SJCRH30 (cell line): ENCODE data around the gene BDH1. TPM values are rescaled to one million over a fixed set of nuclear protein-coding genes. Genes with fewer than 3 reads are reported as not detected.
"Not testable (repeated sequence)": the region's sequence is repeated elsewhere in the genome, so short reads cannot be mapped to it uniquely, and the experiment has no call there.

ENCODE experiments used
- DNase-seq, 2 experiments: peaks; one replicate each; pipeline ENCODE4 v3.0.0-alpha.2; 2015 to 2020
- H3K27ac ChIP-seq: fragments of 250-450 bp; sonication (Bioruptor Pico); 2 replicates; pipeline ENCODE4 v1.5.1; 2020; ENCODE audit warnings: mild to moderate bottlenecking, moderate library complexity
- H3K27me3 ChIP-seq: fragments of 250-450 bp; sonication (Bioruptor Pico); 2 replicates; pipeline ENCODE4 v1.5.1; 2020; ENCODE audit warnings: mild to moderate bottlenecking, moderate library complexity
- H3K36me3 ChIP-seq: fragments of 250-450 bp; sonication (Bioruptor Pico); 2 replicates; pipeline ENCODE4 v1.5.1; 2020; ENCODE audit warnings: mild to moderate bottlenecking, moderate library complexity
- H3K4me1 ChIP-seq: fragments of 250-450 bp; sonication (Bioruptor Pico); 2 replicates; pipeline ENCODE4 v1.5.1; 2020; ENCODE audit warnings: mild to moderate bottlenecking, moderate library complexity
- H3K4me3 ChIP-seq: fragments of 250-450 bp; sonication (Bioruptor Pico); 2 replicates; pipeline ENCODE4 v1.5.1; 2020; ENCODE audit warnings: mild to moderate bottlenecking, moderate library complexity
- H3K9me3 ChIP-seq: fragments of 250-450 bp; sonication (Bioruptor Pico); replicated peaks from 2 replicates; pipeline ENCODE4 v1.5.1; 2020; ENCODE audit warnings: mild to moderate bottlenecking, moderate library complexity
- total RNA-seq: library from RNA; depleted of rRNA; stranded (reverse); fragments of >200 nt; shearing (Covaris generic); gene quantifications from 2 replicates; pipeline ENCODE4 v1.2.3, GENCODE V29; 2014

Gene BDH1
- total RNA-seq, 1 experiment from 2014 or later: 34.8 TPM

DNA sequence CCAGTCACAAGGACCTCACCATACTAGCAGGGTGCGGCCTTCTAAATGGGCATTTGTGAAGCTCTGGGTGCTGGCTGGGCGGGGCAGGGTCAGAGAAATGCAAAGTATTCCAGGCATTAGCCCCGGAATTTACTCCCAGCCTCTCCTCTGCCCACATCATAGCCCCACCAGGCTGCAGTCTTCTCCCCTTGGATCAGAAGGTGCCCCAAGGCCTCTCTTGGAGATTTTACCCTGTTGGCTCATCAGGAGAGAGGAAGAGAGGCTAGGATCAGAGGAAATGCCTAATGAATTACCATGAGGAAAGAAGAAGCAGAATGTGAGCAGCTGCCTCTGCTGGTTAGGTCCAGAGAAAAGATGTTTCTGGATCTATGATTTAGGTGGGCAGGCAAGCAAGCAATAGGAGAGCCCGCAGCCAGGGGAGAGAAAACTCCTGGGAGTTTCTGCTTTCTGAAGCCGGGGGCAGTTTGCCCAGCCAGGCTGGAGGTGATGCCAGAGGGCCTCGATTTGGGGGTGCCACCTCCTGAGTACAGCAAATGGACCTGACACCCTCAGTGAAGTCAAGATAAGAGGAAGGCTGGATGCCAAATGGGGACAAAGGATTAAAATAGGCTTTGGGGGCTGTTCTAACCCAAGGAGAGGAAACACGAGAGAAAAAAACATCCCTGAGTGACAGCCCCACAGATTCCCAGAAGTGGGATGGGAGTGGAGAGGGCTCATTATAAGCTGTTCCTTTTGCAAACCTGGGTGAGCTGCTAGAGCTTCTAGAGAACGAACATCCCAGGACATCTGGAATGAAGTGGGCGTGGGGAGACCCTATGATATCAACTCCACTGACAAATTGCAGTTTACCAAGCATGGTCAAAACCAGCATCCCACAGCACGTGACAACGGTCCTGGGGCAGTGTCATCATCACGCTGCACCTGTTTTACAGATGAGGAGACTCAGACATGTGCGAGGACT lies 65.4 kb downstream of the BDH1 start:
- peak; percentile 81 to 87 for DNase-seq
- H3K27ac ChIP-seq: peak overlapping the region; percentile 76
- peaks cover 64% of the 10 kb centered on the region for H3K4me1 ChIP-seq

DNA sequence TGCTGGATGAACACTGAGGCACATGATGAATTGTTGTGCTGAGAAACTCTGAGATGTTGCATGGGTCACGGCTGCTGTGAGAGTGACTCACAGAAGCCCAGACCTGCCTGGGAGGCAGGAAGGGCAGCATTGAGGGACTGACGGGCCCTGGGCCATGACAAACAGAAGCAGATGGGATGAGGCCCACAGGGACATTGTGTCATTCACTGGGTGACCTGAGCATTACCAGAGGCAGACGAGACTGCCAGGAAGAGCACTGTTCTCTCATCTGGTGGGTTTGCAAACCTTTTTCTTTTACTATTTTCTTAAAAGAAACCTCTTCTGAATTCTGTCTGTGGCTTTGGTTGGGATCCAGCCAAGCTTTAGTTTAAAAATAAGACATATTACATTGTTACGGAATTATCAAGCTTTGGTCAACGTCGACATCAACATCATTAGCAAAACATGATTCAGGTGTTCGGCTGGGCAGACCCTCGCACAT lies 67.8 kb downstream of the BDH1 start:
- peak overlapping the region; percentile 76 for H3K27ac ChIP-seq
- DNase-seq: peak; percentile 92 to 96
- peaks cover 59% of the 10 kb centered on the region for H3K4me1 ChIP-seq

More for the DNA sequence above, 65.4 kb downstream of the BDH1 start:
- Histone ChIP-seq H3K27me3 (no peaks in the 10 kb centered on the region), H3K36me3 (no peaks in the 10 kb centered on the region), H3K4me3 (no peak overlapping the region), H3K9me3 (no peaks in the 10 kb centered on the region)

DNA sequence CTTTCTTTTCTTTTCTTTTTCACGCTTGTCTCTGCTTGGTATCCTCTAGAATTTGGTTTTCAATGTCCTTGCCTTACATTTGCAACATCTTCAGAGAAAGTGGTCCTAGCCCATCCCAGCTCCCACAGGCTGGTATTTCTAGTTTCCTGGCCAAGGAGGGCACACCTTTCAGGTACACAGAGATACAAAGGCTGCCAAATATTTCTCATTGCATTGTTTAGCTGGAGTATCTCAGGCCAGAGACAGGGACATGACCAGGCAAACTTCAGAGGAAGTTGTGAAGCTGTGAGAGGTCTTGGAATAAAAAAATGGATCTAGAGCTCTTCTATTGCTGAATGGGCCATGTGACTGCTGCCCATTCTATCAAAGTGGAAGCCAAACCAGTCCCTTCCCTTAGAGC lies 68.9 kb downstream of the BDH1 start:
- no peak overlapping the region for H3K4me3 ChIP-seq
- H3K36me3 ChIP-seq: no peaks in the 10 kb centered on the region
- no peak for DNase-seq
- no peaks in the 10 kb centered on the region for H3K9me3 ChIP-seq
- H3K27ac ChIP-seq: peak overlapping the region; percentile 76; the same call in 1 of the 2 replicates
- peaks cover 59% of the 10 kb centered on the region for H3K4me1 ChIP-seq
- no peaks in the 10 kb centered on the region for H3K27me3 ChIP-seq

More for the DNA sequence above, 67.8 kb downstream of the BDH1 start:
- Histone ChIP-seq H3K4me3 (peak overlapping the region; percentile 6; the same call in 1 of the 2 replicates), H3K27me3 (no peaks in the 10 kb centered on the region), H3K36me3 (no peaks in the 10 kb centered on the region), H3K9me3 (no peaks in the 10 kb centered on the region)

DNA sequence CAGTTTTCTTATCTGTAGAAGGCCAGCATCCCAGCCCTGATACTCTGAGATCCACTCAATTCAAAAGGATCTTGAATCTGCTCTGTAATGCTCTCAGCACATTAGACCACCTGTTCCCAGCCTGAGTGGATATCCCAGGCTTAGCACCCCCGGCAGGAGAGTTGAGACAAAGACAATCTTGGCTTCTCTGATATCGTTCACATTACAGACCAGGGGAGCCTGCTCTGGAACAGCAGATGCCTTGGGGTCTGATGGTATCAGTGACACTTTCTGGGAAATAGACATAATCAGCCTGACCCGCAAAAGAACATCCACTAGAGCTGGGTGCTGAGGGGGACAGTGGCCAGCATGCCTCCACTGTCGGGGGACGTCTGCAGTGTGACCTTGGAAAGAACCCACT lies 70.6 kb downstream of the BDH1 start:
- Histone ChIP-seq H3K4me1 (peaks cover 46% of the 10 kb centered on the region), H3K27ac (no peak overlapping the region), H3K36me3 (no peaks in the 10 kb centered on the region), H3K4me3 (no peak overlapping the region), H3K27me3 (no peaks in the 10 kb centered on the region), H3K9me3 (no peaks in the 10 kb centered on the region)
- peak in 1 of 2 experiments; percentile 75 for DNase-seq

DNA sequence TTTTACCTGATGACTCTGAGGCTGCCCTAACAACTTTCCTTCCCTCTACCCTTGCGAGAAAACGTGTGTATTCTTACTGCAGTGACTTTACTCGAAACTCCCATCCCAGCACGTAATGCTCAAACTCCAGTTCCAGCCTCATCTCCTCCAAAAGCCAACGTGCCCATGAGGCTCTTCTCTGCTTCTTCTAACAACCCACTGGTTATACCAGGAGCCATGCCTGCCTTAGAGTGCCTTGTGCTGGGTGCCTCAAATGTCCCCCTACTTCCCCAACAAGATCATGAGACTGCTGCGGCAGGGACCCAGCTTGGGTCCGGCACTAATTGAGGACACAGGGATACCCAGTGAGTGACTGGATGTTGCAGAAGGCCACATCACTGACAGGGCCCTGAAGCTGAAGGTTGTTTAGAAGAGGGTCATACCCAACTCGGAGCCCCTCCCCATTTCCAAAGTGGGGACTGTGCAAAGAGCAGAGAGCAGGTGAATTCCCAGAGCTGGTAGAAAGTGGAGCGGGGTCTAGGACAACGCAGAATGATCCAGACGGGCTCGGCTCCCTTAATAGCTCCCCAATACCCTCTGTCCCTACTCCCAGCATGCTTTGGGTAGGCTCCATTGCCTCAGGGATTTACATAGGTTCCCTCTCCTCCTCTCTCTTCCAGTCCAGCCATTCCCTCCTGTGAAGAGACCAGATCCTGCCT lies 71.4 kb downstream of the BDH1 start:
- Histone ChIP-seq H3K4me3 (no peak overlapping the region), H3K36me3 (no peaks in the 10 kb centered on the region), H3K27ac (no peak overlapping the region), H3K4me1 (peaks cover 38% of the 10 kb centered on the region), H3K27me3 (no peaks in the 10 kb centered on the region), H3K9me3 (no peaks in the 10 kb centered on the region)
- DNase-seq: no peak

DNA sequence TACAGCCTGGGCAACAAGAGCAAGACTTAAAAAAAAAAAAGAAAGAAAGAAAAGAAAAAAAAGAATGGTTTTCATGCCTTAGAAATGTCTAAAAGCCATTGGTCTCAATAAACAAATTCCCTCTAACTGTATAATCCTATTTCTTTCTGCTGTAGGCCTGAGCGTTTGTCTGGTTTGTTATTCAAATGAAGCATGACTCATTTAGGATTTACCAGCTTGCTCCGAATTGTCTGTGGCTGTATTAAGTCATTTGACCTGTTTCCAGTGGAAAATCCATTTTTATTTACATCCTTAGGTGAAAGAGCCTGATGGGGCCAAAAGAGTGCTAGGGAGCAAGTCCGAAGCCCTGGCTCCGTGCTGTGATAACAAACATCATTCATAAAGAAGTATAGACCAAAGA lies 73.8 kb downstream of the BDH1 start:
- DNase-seq: no peak
- H3K36me3 ChIP-seq: no peaks in the 10 kb centered on the region
- no peaks in the 10 kb centered on the region for H3K9me3 ChIP-seq
- H3K4me1 ChIP-seq: peaks cover 18% of the 10 kb centered on the region
- no peak overlapping the region for H3K27ac ChIP-seq
- no peaks in the 10 kb centered on the region for H3K27me3 ChIP-seq
- H3K4me3 ChIP-seq: no peak overlapping the region

DNA sequence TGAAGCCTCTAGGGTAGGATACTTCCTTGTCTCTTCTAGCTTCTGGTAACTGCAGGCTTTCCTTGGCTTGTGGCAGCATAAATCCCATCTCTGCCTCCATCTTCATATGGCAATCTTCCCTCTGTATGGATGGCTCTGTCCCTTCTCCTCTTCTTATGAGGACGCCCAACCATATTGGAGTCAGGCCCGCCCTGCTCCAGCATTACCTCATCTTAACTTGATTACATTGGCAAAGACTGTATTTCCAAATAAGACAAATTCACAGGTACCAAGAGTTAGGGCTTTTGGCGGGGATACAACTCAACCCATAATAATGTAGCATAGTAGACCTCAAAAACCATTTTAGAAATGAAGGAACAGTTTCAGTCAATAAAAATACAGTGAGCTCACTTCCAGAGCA lies 75.4 kb downstream of the BDH1 start:
- Histone ChIP-seq H3K4me3 (no peak overlapping the region), H3K4me1 (peaks cover 6% of the 10 kb centered on the region)

DNA sequence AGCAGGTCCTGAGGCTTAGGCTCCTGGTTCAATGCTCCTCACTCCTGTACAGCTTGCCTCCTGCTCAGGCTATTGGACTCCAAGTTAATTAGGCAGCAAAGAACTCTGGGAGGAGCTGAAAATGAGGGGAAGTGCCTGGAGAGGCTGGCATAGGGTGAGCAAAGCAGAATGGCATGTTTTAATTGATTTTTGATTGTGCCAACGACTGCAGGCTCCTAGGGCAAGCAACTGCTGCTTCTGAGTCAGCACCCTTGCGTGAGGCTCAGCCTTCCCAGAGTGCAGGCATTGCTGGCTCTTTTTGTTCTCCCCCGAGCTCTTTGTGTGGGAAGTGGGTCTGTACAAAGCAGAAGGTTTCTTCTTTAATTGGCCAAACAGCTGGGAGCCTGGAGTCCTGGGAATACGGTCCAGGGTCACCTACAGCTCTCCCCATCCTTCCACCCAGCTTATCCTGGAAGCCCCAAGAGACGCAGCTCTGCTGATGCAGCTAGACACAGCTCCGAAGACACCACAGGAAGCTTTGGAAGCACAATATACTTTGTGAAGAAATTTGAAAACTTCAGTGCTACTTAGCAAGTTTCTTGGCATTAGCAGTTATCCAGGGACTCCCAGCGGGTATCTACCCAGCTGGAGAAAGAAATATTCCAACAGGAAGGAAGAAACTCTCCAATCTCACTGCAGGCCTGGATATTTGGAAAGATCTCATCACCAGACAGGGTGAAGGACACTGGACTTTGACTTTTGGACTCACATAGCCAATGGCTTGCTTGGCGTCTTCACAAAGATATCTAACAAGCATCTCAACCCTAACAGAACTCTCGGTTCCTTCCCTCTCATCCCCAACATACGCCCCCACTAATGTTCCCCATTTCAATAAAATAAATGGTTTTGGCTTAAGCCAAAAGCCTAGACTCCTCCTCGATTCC lies 76.8 kb downstream of the BDH1 start:
- Histone ChIP-seq H3K4me1 (no peaks in the 10 kb centered on the region), H3K27me3 (no peaks in the 10 kb centered on the region), H3K4me3 (no peak overlapping the region), H3K36me3 (no peaks in the 10 kb centered on the region), H3K9me3 (no peaks in the 10 kb centered on the region), H3K27ac (no peak overlapping the region)
- DNase-seq: no peak

More for the DNA sequence above, 75.4 kb downstream of the BDH1 start:
- H3K9me3 ChIP-seq: no peaks in the 10 kb centered on the region
- no peaks in the 10 kb centered on the region for H3K27me3 ChIP-seq
- no peaks in the 10 kb centered on the region for H3K36me3 ChIP-seq
- no peak for DNase-seq
- H3K27ac ChIP-seq: no peak overlapping the region

DNA sequence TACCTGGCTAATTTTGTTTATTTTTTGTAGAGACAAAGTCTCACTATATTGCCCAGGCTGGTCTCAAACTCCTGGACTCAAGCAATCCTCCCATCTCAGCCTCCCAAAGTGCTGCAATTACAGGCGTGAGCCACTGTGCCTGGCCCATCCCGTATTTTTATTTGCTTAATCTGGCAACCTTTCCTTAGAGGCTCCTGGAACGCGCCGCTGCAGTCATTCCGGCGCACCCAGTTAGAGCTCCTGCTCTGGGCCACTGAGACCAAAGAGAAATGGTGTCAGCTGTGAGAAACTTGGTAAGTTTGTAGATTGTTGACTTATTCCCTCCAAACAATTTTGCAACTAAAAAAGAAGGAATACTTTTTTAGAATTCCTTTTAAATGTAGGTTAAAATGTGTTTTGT lies 78.0 kb downstream of the BDH1 start:
- not testable (repeated sequence) for H3K36me3 ChIP-seq, H3K27me3 ChIP-seq, H3K9me3 ChIP-seq, H3K4me3 ChIP-seq, H3K4me1 ChIP-seq, DNase-seq, H3K27ac ChIP-seq

DNA sequence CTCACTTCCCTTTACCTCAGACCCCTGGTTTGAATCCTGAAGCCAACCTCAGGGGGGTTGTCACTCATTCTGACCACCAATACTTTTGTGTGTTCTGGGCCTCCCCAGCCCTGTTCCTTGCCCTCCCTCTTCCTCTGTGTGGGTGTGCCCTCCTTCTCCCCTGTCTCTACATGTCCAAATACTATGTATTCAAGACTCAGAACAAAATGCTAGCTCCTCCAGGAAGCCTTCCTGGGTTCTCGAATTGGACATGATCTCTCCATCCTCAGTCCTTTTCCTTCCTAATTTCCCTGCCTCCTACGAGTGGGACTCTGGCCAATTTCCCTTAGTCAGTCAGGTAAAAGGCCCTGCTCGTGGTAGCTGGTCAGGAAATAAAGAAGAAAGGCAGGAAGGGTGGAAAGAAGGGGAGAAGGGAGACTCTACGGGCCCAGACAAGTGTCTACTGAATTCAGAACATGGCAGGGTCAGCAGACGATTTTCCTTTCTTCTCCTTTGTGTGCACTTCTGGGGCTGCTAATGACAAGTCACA lies 79.7 kb downstream of the BDH1 start:
- no peak for DNase-seq
- Histone ChIP-seq H3K4me1 (peaks cover 15% of the 10 kb centered on the region), H3K27ac (no peak overlapping the region), H3K9me3 (no peaks in the 10 kb centered on the region), H3K36me3 (no peaks in the 10 kb centered on the region), H3K4me3 (no peak overlapping the region), H3K27me3 (no peaks in the 10 kb centered on the region)

DNA sequence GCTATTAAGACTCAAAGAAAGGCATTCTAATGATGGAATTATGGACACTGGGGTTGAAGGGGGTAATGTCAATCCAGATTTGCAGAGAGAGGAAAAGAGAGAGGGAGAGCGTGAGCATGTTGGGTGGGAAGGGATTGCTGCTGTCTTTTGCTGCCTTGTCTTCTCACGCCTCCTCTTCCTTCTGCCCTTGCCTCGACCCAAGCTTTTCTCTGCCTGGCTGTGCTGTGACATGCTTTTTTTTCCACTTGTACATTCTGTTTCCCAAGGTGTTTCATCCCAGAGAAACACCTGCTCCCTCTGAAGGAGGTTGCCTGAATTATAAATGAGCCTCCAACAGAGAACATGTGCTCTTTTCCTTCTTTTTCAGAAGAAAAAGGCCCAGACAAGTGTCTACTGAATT lies 80.3 kb downstream of the BDH1 start:
- Histone ChIP-seq H3K9me3 (no peaks in the 10 kb centered on the region), H3K27ac (no peak overlapping the region), H3K36me3 (no peaks in the 10 kb centered on the region), H3K4me1 (peaks cover 19% of the 10 kb centered on the region), H3K4me3 (no peak overlapping the region), H3K27me3 (no peaks in the 10 kb centered on the region)
- DNase-seq: no peak

DNA sequence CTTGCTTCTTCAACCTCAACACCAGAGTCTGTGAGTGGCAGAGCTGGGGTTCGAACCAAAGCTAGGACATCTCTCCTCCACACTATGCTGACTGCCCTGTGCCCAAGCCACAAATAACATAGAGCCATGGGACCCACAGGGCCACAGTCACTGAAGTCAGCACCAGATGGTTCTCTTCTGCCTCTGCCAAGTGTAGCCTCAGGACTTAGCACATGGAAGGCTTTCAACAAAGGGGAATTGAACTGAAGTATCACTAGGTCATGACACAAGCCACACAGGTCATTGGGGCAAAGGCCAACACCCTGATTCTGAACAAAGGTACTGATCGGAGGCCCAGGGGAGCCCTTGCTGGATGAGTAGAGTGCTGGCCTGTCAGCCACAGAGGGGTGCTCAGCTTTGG lies 83.6 kb downstream of the BDH1 start:
- H3K9me3 ChIP-seq: no peaks in the 10 kb centered on the region
- no peak for DNase-seq
- no peak overlapping the region for H3K27ac ChIP-seq
- no peaks in the 10 kb centered on the region for H3K27me3 ChIP-seq
- H3K4me1 ChIP-seq: peaks cover 19% of the 10 kb centered on the region
- H3K4me3 ChIP-seq: no peak overlapping the region
- no peaks in the 10 kb centered on the region for H3K36me3 ChIP-seq

DNA sequence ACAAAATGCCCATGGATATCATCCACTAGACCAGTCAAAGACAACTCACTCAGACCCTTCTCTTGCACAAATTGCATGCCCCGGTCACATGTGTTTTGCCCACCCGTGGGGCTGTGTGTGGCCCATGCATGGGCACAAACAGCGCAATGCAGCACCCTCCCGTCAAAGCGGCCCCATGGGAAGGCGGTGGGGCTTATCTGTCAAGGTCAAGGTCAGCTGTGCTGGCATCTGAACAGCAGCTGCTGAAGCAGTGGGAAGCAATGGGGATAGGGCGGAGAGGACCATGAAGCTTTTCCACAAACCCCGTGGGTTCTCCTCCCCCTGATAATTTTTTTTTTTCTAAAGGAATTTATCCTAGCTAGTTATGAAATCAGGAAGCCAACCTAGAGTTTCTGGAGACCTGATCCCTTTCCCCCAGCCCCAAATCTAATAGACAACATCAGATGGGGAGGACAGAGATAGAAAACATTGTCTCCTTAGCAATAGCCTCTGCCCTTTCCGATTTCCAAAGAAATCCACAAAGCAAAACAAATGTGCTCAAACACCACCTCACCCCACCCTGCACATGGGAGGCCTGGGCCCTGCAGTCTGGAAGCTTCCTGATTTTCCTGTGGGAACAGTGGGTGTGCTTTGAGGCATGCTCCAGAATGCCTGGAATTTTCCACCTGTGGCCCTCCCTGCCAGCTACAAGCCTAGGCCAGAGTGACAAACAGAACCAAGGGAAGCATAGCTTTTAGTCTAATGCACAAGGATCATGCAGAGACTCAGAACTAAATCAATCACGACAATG lies 84.4 kb downstream of the BDH1 start:
- no peaks in the 10 kb centered on the region for H3K36me3 ChIP-seq
- H3K4me1 ChIP-seq: peaks cover 23% of the 10 kb centered on the region
- H3K9me3 ChIP-seq: no peaks in the 10 kb centered on the region
- no peak overlapping the region for H3K27ac ChIP-seq
- H3K4me3 ChIP-seq: no peak overlapping the region
- no peak for DNase-seq
- no peaks in the 10 kb centered on the region for H3K27me3 ChIP-seq
